ENCODE measurements around the gene MARCO. TPM values are rescaled to one million over a fixed set of nuclear protein-coding genes. Genes with fewer than 3 reads are reported as not detected.

Gene MARCO
- total and polyA plus RNA-seq, 8 donors: 0.08 to 3.6 (median 0.80) TPM; not detected in 1

DNA sequence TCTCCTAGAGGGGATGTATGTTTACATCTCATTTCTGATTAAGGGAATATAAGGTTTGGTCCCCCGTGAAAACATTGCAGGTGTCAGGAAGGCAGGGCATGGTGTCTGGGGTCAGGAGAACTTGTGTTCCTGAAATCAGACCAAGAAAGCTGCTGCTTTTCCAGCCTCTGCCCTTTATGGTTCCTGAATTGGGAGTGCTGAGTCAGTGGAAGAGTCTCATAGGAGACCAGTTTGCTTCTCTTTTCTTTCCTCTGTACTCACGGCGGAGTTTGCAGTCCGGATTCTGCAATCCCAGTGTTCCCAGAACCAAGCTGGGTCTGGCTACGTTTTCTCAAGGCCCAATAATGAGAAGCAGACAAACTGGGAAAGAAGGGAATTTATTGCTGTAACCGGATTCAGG is 5.1 kb upstream of the MARCO start:
- ATAC-seq: peak in 2 of 4 donors; percentile 29

DNA sequence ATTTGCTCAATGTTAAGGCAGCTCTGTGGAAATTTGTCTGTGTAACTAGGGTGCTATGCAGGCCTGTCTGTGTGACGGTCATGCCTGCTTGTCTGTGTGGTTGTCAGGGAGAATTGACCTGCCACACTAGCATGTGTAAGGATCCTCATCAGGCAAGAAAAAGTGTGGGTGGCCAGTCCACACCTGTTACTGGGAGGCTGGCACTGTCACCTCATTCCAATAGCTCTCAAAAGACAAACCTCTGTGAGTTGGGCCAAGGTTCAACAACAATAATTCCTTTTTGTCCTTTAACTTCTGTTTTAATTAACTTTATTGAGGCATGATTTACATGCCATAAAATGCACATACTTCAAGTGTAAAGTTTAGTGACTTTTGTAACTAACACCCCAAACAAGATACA is 4.2 kb upstream of the MARCO start:
- DNase-seq (no peak), FAIRE-seq (no peak), ATAC-seq (no peak)
- intact Hi-C loops (cut with DNase I): no loop called here
- no peak overlapping the region for H3K4me3 ChIP-seq
- TF ChIP-seq, protein P1, sequence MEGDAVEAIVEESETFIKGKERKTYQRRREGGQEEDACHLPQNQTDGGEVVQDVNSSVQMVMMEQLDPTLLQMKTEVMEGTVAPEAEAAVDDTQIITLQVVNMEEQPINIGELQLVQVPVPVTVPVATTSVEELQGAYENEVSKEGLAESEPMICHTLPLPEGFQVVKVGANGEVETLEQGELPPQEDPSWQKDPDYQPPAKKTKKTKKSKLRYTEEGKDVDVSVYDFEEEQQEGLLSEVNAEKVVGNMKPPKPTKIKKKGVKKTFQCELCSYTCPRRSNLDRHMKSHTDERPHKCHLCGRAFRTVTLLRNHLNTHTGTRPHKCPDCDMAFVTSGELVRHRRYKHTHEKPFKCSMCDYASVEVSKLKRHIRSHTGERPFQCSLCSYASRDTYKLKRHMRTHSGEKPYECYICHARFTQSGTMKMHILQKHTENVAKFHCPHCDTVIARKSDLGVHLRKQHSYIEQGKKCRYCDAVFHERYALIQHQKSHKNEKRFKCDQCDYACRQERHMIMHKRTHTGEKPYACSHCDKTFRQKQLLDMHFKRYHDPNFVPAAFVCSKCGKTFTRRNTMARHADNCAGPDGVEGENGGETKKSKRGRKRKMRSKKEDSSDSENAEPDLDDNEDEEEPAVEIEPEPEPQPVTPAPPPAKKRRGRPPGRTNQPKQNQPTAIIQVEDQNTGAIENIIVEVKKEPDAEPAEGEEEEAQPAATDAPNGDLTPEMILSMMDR (IDR thresholded peaks at IDR 0.05): no peak
- WGBS, 2 donors: 75 to 87% methylated on average over 1 of the region's 1 CpG
- no peaks in the 10 kb centered on the region for H3K9me3 ChIP-seq
- no peaks in the 10 kb centered on the region for H3K36me3 ChIP-seq
- no peaks in the 10 kb centered on the region for H3K4me1 ChIP-seq
- H3K27ac ChIP-seq: no peak overlapping the region
- H3K27me3 ChIP-seq: no peaks in the 10 kb centered on the region

More for the DNA sequence above, 5.1 kb upstream of the MARCO start:
- no peaks in the 10 kb centered on the region for H3K27me3 ChIP-seq
- intact Hi-C loops (cut with DNase I): no loop called here
- no peak for DNase-seq
- no peaks in the 10 kb centered on the region for H3K36me3 ChIP-seq
- FAIRE-seq: no peak
- H3K4me3 ChIP-seq: no peak overlapping the region
- no peak overlapping the region for H3K27ac ChIP-seq
- no peaks in the 10 kb centered on the region for H3K4me1 ChIP-seq
- no peaks in the 10 kb centered on the region for H3K9me3 ChIP-seq
- TF ChIP-seq, protein P1 (IDR thresholded peaks at IDR 0.05): no peak
- 70 to 75% methylated on average over 6 of the region's 6 CpGs for WGBS, 2 donors

DNA sequence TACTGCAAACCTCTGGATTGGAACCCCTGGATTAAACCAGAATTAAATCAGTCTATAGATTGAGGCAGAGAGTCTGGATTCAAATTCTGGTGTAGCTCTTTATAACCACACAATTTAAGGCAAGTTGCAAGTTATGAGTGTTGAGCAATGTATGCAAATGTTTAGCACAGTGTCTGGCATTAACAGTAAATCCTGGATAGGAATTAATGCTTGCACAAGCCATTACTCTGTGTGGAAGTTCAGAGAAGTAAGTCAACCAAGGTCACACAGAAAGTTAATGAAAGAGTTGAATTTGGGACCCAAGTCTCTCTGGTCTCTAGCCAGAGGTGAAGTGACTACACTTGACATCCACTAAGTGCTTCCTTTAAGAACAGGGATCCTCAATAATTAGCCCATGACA is 2.0 kb upstream of the MARCO start:
- Histone ChIP-seq H3K4me1 (no peaks in the 10 kb centered on the region), H3K4me3 (no peak overlapping the region), H3K9me3 (no peaks in the 10 kb centered on the region), H3K36me3 (no peaks in the 10 kb centered on the region), H3K27me3 (no peaks in the 10 kb centered on the region), H3K27ac (no peak overlapping the region)
- TF ChIP-seq, protein P1 (IDR thresholded peaks at IDR 0.05): no peak
- intact Hi-C loops (cut with DNase I): no loop called here
- no peak for DNase-seq
- peak in 2 of 4 donors; percentile 26 to 32 for ATAC-seq
- no peak for FAIRE-seq

DNA sequence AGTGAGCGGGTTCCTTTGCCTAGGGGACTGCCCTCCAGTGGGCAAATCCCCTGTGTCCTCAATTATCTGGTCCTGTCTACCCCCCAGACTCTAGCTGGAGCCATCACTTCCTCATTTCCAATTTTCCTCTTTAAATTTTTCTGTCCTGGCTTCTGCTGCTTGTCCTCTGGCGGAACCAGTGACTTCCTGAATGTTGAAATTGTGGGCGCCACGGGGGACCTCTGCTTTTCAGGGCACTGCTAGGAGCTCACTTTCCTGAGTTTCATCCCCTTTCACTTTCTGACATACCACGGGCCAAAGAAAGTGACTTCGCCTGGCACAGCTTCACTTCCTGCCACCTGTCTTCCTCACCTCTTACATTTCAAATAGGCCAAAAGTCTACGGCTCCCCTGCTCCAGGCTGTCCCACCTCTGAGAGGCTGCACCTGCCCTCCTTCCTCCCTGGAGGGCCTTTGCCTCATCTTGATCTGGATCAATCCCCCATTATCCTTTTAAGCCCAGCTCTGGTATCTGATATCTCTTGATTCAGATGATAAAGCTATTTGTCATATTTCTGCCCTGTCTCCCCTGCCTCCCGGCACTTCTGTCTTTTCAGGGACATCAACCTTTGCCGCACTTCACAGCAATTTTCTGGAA is 1.4 kb upstream of the MARCO start:
- Histone ChIP-seq H3K27ac (no peak overlapping the region), H3K4me3 (no peak overlapping the region), H3K9me3 (no peaks in the 10 kb centered on the region), H3K36me3 (no peaks in the 10 kb centered on the region), H3K4me1 (no peaks in the 10 kb centered on the region), H3K27me3 (no peaks in the 10 kb centered on the region)
- WGBS, 2 donors: 71 to 77% methylated on average over 9 of the region's 9 CpGs
- intact Hi-C loops (cut with DNase I): no loop called here
- ATAC-seq (peak in 2 of 4 donors; percentile 60 to 65), FAIRE-seq (no peak), DNase-seq (peak in 1 of 6 donors; percentile 29)
- TF ChIP-seq, protein P1 (IDR thresholded peaks at IDR 0.05): no peak

DNA sequence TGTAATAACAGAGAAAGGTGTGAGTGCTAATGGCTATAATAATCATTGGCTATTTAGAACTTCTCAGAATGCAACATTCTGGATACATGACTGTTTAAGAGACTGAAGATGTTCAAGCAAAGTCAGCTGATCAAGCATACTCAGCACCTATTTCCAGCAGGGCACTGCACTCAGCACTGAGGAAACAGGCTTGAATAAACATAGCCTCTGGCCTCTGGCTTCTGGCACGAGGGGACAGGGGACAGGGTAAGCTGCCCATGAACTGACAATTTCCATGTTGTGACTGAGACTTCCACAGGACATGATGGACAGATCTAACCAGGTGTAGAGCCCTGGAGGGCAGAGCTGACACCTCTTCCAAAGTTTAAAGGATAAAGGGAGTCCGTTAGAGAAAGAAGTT is 1.3 kb downstream of the MARCO start:
- TF ChIP-seq, protein P1 (IDR thresholded peaks at IDR 0.05): no peak
- ATAC-seq: no peak
- Histone ChIP-seq H3K4me1 (no peaks in the 10 kb centered on the region), H3K4me3 (no peak overlapping the region), H3K36me3 (no peaks in the 10 kb centered on the region), H3K27ac (no peak overlapping the region), H3K27me3 (peaks cover 0 to 4% (median 0%) of the 10 kb centered on the region in 4 donors), H3K9me3 (no peaks in the 10 kb centered on the region)
- no peak for DNase-seq
- 14 to 21% methylated on average over 2 of the region's 2 CpGs for WGBS, 2 donors
- no peak for FAIRE-seq
- intact Hi-C loops (cut with DNase I): no loop called here

Measured in pancreas (tissue), 10 donors.